Measurements from ENCODE around the gene MYCL.

GRCh38 chr1:39908534-39908933, 6.8 kb upstream of the MYCL start:
- TF ChIP-seq FOXK2 (IDR thresholded peaks at IDR 0.05), result no peak
- TF ChIP-seq TBL1XR1 (IDR thresholded peaks at IDR 0.05; ENCODE audit: low read depth, low read length), result no peak

All from GM12878 (cell line).